Peyer's patch (tissue), 4 donors: ENCODE measurements around the gene CD274. TPM values are rescaled to one million over a fixed set of nuclear protein-coding genes. Genes with fewer than 3 reads are reported as not detected.

ENCODE experiments used
- DNase-seq, 3 donors: peaks; one replicate each; pipeline ENCODE4 v3.0.0-alpha.2; 2017 to 2019
- H3K27ac ChIP-seq, 4 donors: fragments of 200-600 bp; sonication (generic); one replicate each; pipeline ENCODE4 v1.5.1; 2016 to 2019
- H3K27me3 ChIP-seq, 2 donors: fragments of 200-600 bp; sonication (generic); one replicate each; pipeline ENCODE4 v1.5.1; 2019
- H3K36me3 ChIP-seq, 3 donors: fragments of 200-600 bp; sonication (generic); one replicate each; pipeline ENCODE4 v1.5.1; 2016 to 2019
- H3K4me1 ChIP-seq, 4 donors: fragments of 200-600 bp; sonication (generic); one replicate each; pipeline ENCODE4 v1.5.1; 2016 to 2019
- H3K4me3 ChIP-seq, 4 donors: fragments of 200-600 bp; sonication (generic); 1 replicate in 3 of 4; 2 replicates in 1 of 4; pipeline ENCODE4 v1.5.1; 2016 to 2019; ENCODE audit warnings: mild to moderate bottlenecking in 1 of 4
- H3K9me3 ChIP-seq, 4 donors: fragments of 200-600 bp; sonication (generic); one replicate each; pipeline ENCODE4 v1.5.1; 2016 to 2019; ENCODE audit warnings: mild to moderate bottlenecking in 1 of 4
- POLR2A ChIP-seq, 2 donors: fragments of 450-650 bp; IDR thresholded peaks; one replicate each; pipeline ENCODE4 v1.5.1; 2017; ENCODE audit warnings: antibody characterized with exemption in 2 of 2, mild to moderate bottlenecking in 2 of 2, moderate library complexity in 2 of 2
- total RNA-seq, 4 donors: library from RNA; depleted of rRNA; stranded (reverse); fragments of >200 nt; gene quantifications; one replicate each; pipeline ENCODE4 v1.1.0, GENCODE V29; 2016
- TF ChIP-seq, protein P1 (sequence below), 6 experiments: fragments of 450-650 bp in 4 of 6; fragments of 200-600 bp in 2 of 6; sonication (generic) in 1 of 6; IDR thresholded peaks; one replicate each; pipeline ENCODE4 v1.5.1; 2017 to 2019; ENCODE audit warnings: antibody characterized with exemption in 6 of 6, mild to moderate bottlenecking in 3 of 6, moderate library complexity in 1 of 6

The CD274 gene
- total RNA-seq, 4 donors from 2014 or later, result 1.7 to 6.2 (median 3.4) TPM

DNA sequence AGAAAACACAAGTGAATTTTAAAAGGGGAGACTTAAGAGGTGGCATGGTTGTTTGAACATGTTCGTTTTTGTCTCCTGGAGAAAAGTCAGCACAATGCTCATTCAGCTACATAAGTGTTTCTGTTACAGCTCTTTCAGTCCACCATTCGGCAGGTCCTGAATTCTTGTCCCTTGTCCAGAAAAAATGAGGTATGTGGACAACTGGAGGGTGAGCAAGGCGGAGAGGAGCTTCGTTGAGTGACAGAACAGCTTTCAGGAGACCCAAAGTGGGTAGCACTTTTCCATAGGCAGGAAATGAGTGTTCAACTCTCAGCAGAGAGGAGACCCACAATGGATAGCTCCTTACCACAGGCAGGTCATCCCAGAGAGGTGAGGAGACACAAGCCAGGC, 64.9 kb downstream of the CD274 start:
- H3K27ac ChIP-seq, result no peak overlapping the region
- H3K9me3 ChIP-seq, result no peaks in the 10 kb centered on the region
- no peaks in the 10 kb centered on the region for H3K36me3 ChIP-seq
- TF ChIP-seq POLR2A (IDR thresholded peaks at IDR 0.05), result no peak
- TF ChIP-seq, protein P1, sequence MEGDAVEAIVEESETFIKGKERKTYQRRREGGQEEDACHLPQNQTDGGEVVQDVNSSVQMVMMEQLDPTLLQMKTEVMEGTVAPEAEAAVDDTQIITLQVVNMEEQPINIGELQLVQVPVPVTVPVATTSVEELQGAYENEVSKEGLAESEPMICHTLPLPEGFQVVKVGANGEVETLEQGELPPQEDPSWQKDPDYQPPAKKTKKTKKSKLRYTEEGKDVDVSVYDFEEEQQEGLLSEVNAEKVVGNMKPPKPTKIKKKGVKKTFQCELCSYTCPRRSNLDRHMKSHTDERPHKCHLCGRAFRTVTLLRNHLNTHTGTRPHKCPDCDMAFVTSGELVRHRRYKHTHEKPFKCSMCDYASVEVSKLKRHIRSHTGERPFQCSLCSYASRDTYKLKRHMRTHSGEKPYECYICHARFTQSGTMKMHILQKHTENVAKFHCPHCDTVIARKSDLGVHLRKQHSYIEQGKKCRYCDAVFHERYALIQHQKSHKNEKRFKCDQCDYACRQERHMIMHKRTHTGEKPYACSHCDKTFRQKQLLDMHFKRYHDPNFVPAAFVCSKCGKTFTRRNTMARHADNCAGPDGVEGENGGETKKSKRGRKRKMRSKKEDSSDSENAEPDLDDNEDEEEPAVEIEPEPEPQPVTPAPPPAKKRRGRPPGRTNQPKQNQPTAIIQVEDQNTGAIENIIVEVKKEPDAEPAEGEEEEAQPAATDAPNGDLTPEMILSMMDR (IDR thresholded peaks at IDR 0.05), result no peak
- no peak overlapping the region for H3K4me3 ChIP-seq
- H3K27me3 ChIP-seq, result no peaks in the 10 kb centered on the region
- no peak for DNase-seq
- no peaks in the 10 kb centered on the region for H3K4me1 ChIP-seq

DNA sequence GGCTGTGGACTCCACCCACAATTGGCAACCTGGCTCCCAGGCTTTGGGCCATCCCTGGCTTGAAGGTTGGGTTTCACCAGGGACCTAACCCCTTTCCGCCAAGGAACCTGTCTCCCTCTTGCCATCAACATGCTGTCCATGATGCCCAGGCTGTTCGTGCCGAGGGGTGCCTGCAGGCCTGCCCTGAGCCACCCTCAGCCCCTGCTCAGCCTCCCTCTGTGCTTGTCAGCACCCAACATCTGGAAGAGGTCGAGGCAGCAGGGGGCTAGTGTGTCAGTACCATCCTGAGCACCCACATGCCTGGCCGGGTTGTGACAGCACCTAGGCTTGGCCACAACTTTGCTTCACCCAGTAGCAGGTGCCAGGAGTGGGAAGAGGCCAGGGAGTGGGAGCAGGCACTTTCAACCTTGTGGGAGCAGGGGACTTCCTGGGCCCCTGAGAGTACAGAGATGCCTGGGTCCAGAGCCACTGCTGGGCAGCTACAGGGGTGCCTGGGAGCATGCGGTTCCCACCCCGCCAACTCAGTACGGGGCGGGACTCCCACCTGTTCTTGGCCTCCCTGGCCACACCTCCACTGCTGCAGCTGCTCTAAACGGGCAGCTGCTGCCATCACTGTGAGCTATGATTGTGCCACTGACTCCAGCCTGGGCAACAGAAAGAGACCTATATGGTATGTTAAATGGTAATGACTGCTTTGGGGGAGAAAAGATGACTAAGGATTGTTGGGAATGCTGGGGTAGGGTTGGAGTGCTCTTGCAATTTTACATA, 66.3 kb downstream of the CD274 start:
- no peak overlapping the region for H3K4me3 ChIP-seq
- TF ChIP-seq, protein P1 (IDR thresholded peaks at IDR 0.05), result no peak
- TF ChIP-seq POLR2A (IDR thresholded peaks at IDR 0.05), result no peak
- no peaks in the 10 kb centered on the region for H3K4me1 ChIP-seq
- no peaks in the 10 kb centered on the region for H3K27me3 ChIP-seq
- H3K36me3 ChIP-seq, result no peaks in the 10 kb centered on the region
- no peaks in the 10 kb centered on the region for H3K9me3 ChIP-seq
- DNase-seq, result no peak
- H3K27ac ChIP-seq, result no peak overlapping the region

DNA sequence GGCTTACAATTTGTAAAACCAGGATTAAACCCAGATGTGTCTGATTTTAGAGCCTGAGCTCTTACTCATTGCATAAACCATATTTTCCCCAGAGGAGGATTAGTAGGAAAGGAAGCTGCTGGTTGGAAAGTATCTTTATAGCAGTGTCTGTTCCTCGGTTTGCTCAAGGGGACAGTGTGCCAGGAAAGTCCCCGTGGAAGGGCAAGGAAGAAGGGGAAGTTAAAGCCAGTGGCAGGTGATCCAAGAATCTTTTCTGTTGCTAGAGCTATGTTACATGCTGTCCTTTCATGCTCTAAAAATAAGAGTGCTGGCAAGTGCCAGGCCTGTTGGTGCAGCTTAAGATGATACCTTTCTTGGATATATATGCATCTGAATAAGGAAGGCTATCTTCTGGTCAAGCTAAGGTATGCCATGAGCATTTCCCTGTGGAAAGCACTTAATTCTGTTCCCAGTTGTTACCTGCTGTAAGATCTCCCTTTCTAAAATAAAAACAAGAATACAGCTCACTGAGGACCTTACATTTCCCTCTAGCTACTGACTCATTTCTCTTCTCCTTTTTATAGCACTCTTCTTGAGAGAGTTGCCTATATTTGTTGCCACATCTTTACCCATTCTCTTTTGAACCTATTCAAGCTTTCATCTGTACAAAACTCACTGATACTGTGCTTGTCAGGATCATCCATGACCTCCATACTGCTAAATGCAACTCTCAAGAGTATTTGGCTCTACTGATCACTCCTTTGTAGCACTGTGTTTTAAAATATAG, 68.0 kb downstream of the CD274 start:
- Histone ChIP-seq H3K9me3 (no peaks in the 10 kb centered on the region), H3K4me1 (no peaks in the 10 kb centered on the region), H3K27ac (no peak overlapping the region), H3K4me3 (no peak overlapping the region), H3K36me3 (no peaks in the 10 kb centered on the region), H3K27me3 (no peaks in the 10 kb centered on the region)
- TF ChIP-seq POLR2A (IDR thresholded peaks at IDR 0.05), result no peak
- TF ChIP-seq, protein P1 (IDR thresholded peaks at IDR 0.05), result no peak
- no peak for DNase-seq

DNA sequence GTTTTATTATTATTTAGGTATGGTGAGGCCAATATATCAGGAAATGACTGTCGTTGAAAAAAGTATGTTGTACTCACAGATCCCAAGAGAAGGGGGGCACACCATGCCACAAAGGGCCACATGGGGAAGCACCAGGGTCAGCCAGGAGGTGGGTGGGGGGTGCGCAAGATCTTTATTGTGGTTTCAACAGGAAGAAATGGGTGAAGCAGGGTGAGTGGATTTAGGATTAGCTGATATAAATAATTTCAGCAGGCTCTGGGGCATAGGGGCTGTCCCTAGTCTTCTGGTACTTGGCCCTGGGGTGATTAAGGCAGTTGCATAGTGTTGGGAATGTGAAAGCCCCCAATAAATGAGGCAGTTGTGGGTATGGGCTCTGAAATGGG, 68.6 kb downstream of the CD274 start:
- Histone ChIP-seq H3K27me3 (no peaks in the 10 kb centered on the region), H3K36me3 (no peaks in the 10 kb centered on the region), H3K27ac (no peak overlapping the region), H3K9me3 (no peaks in the 10 kb centered on the region), H3K4me3 (no peak overlapping the region), H3K4me1 (no peaks in the 10 kb centered on the region)
- TF ChIP-seq POLR2A (IDR thresholded peaks at IDR 0.05), result no peak
- TF ChIP-seq, protein P1 (IDR thresholded peaks at IDR 0.05), result no peak
- no peak for DNase-seq

Other genes starting within 250 kb of the CD274 start
- not detected for gene INSL4, start 219.1 kb upstream of the CD274 start, total RNA-seq
- gene RLN2, start 145.8 kb upstream of the CD274 start, total RNA-seq, result 1 to 10 TPM in 1 of 4 donors, not detected in 3; 4.1 TPM
- gene RLN1, start 110.7 kb upstream of the CD274 start, total RNA-seq, result not detected
- 10 to 100 TPM in 3 of 4 donors, 1 to 10 TPM in 1; 8.3 to 43.6 (median 33.2) TPM for gene PLGRKT, start 12.6 kb upstream of the CD274 start, total RNA-seq
- under 1 TPM in 1 of 4 donors, not detected in 3; 0.40 TPM for gene PDCD1LG2, start 60.0 kb downstream of the CD274 start, total RNA-seq
- gene RIC1, start 178.6 kb downstream of the CD274 start, total RNA-seq, result 10 to 100 TPM; 31.1 to 49.6 (median 39.2) TPM